Lower leg skin (tissue), 4 donors: ENCODE measurements around the gene RPL3. TPM values are rescaled to one million over a fixed set of nuclear protein-coding genes. Genes with fewer than 3 reads are reported as not detected.

ENCODE experiments used
- DNase-seq, 2 donors: peaks; one replicate each; pipeline ENCODE4 v3.0.0-alpha.2; 2019; ENCODE audit warnings: low spot score in 2 of 2
- H3K4me3 ChIP-seq: fragments of 200-600 bp; sonication (generic); 2 replicates; pipeline ENCODE4 v1.5.1; 2017; ENCODE audit warnings: mild to moderate bottlenecking, low read depth; ENCODE audit not compliant: poor library complexity, severe bottlenecking
- CTCF ChIP-seq, 3 donors: fragments of 450-650 bp; IDR thresholded peaks; one replicate each; pipeline ENCODE4 v1.5.1; 2016; ENCODE audit warnings: antibody characterized with exemption in 3 of 3, mild to moderate bottlenecking in 3 of 3, moderate library complexity in 2 of 3
- POLR2A ChIP-seq, 2 donors: fragments of 450-650 bp; IDR thresholded peaks; one replicate each; pipeline ENCODE4 v1.6.1; 2016 to 2017; ENCODE audit warnings: antibody characterized with exemption in 2 of 2, mild to moderate bottlenecking in 1 of 2, moderate library complexity in 1 of 2
- WGBS, 2 donors: methylation state at CpG; one replicate each; pipeline ENCODE4 v1.1.5; 2018; 5-methylcytosine and 5-hydroxymethylcytosine counted together
- intact Hi-C: fragments of 100-400 bp; cut with DNase I; formaldehyde crosslinking; loops from one replicate; pipeline ENCODE4 v1.15.0; 2023; ENCODE audit warnings: low total_unique reads
- total RNA-seq, 4 donors: library from RNA; depleted of rRNA; stranded (reverse); fragments of >200 nt; gene quantifications; one replicate each; pipeline ENCODE4 v1.1.0, GENCODE V29; 2016

Gene RPL3
- total RNA-seq, 4 donors from 2014 or later, result 2,414 to 3,362 (median 2,993) TPM

DNA sequence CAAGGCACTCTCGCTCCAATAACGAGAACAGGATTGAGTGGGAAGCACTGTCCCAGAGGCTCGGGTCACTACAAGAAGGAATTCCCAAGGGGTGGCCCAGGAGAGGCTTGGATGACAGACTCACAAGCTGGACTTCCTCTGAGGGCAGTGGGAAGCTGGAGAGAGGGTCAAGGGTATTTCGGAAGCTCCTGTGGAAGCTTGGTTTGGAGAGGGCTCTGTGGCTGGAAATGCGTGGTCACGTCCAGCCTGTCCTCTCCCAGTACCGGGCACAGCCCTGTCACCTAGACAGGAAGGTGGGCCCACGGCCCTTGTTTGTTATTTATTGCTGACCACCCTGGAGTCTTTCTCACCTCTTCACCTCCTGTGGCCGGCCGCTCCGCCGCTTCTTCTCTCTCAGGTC lies 35.7 kb upstream of the RPL3 start:
- H3K4me3 ChIP-seq, result no peak overlapping the region
- intact Hi-C loops, result no loop called here
- DNase-seq, result no peak
- WGBS, 2 donors, result 84 to 90% methylated on average over 12 of the region's 12 CpGs
- TF ChIP-seq POLR2A (IDR thresholded peaks at IDR 0.05) (no peak), CTCF (IDR thresholded peaks at IDR 0.05) (no peak)

DNA sequence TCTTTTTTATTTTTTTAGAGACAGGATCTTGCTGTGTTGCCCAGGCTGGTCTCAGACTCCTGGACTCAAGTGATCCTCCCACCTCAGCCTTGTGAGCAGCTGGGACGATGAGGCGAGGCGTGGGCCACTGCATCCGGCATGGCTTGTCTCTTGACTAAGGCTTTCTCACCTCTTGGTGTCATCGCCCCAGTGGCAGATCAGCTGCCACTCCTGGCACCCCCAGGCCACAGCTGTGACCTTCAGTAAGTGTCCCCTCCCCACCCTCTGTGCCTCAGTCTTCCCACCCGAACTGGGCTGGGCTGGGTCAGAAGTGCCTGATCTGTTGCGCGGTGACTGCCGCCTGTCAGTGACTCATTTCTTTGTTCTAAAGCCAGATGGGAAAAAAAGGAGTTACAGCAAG lies 33.9 kb upstream of the RPL3 start:
- TF ChIP-seq CTCF (IDR thresholded peaks at IDR 0.05) (no peak), POLR2A (IDR thresholded peaks at IDR 0.05) (no peak)
- WGBS, 2 donors, result 42 to 51% methylated on average over 9 of the region's 9 CpGs
- no peak for DNase-seq
- no peak overlapping the region for H3K4me3 ChIP-seq
- intact Hi-C loops, result no loop called here

- TF ChIP-seq CTCF (IDR thresholded peaks at IDR 0.05) (no peak), POLR2A (IDR thresholded peaks at IDR 0.05) (no peak)
- 73 to 75% methylated on average over 7 of the region's 7 CpGs for WGBS, 2 donors
- intact Hi-C loops, result no loop called here
- H3K4me3 ChIP-seq, result no peak overlapping the region
- DNase-seq, result no peak
Observed at GRCh38 chr22:39352306-39352891, 33.0 kb upstream of the RPL3 start.

- no peak overlapping the region for H3K4me3 ChIP-seq
- intact Hi-C loops, result no loop called here
- no peak for TF ChIP-seq CTCF (IDR thresholded peaks at IDR 0.05)
- TF ChIP-seq POLR2A (IDR thresholded peaks at IDR 0.05), result no peak
- 32 to 60% methylated on average over 8 of the region's 8 CpGs for WGBS, 2 donors
- DNase-seq, result no peak
Observed at GRCh38 chr22:39351689-39352214, 32.3 kb upstream of the RPL3 start.

GRCh38 chr22:39350757-39351688 lies 31.6 kb upstream of the RPL3 start:
- intact Hi-C loops, result no loop called here
- peak overlapping the region; percentile 37 for H3K4me3 ChIP-seq
- no peak for DNase-seq
- TF ChIP-seq CTCF (IDR thresholded peaks at IDR 0.05), result no peak
- no peak for TF ChIP-seq POLR2A (IDR thresholded peaks at IDR 0.05)
- WGBS, 2 donors, result 49 to 58% methylated on average over 14 of the region's 14 CpGs
